HG02852 (cell line): ENCODE measurements around the gene CD1E.
A peak's percentile ranks its signal among the peaks of the same experiment; 100 is the strongest.
"Not testable (repeated sequence)": the region's sequence is repeated elsewhere in the genome, so short reads cannot be mapped to it uniquely, and the experiment has no call there.

ENCODE experiments used
- ATAC-seq: cut with Tn5 transposase; IDR thresholded peaks from one replicate; pipeline ENCODE4 v1.9.1; 2021; ENCODE audit warnings: mild to moderate bottlenecking, moderate library complexity; ENCODE audit not compliant: unreplicated experiment

Gene CD1E

GRCh38 chr1:158353303-158354075 is at the start of gene CD1E:
Gene CD1E, plus strand, starts transcription at chr1:158353894. Its CDS starts 95 bp downstream, at chr1:158353989.
- peak; percentile 68 for ATAC-seq

- ATAC-seq, result peak; percentile 67
Measured at GRCh38 chr1:158310623-158311022, 43.1 kb upstream of the CD1E start.

GRCh38 chr1:158311066-158311465 is 42.6 kb upstream of the CD1E start:
- peak; percentile 62 for ATAC-seq

GRCh38 chr1:158323866-158324265 is 29.8 kb upstream of the CD1E start:
- ATAC-seq, result no peak

- peak; percentile 44 for ATAC-seq
Measured at GRCh38 chr1:158324395-158324794, 29.3 kb upstream of the CD1E start.

GRCh38 chr1:158327481-158327880 is 26.2 kb upstream of the CD1E start:
- ATAC-seq, result no peak

GRCh38 chr1:158328426-158328825 is 25.3 kb upstream of the CD1E start:
- ATAC-seq, result no peak

- no peak for ATAC-seq
Measured at GRCh38 chr1:158329300-158329699, 24.4 kb upstream of the CD1E start.

GRCh38 chr1:158329733-158330132 is 24.0 kb upstream of the CD1E start:
- ATAC-seq, result no peak

GRCh38 chr1:158330391-158331105 is 23.1 kb upstream of the CD1E start:
- no peak for ATAC-seq

- no peak for ATAC-seq
Measured at GRCh38 chr1:158331106-158331425, 22.6 kb upstream of the CD1E start.

GRCh38 chr1:158331481-158332150 is 22.1 kb upstream of the CD1E start, which contains the start of gene CD1B:
Gene CD1B, minus strand, starts transcription at chr1:158331531. Its CDS starts 108 bp downstream, at chr1:158331423.
- no peak for ATAC-seq

- no peak for ATAC-seq
Measured at GRCh38 chr1:158333405-158334155, 20.1 kb upstream of the CD1E start.

GRCh38 chr1:158334526-158335212 is 19.0 kb upstream of the CD1E start:
- ATAC-seq, result no peak

GRCh38 chr1:158335213-158335532 is 18.5 kb upstream of the CD1E start:
- ATAC-seq, result no peak

GRCh38 chr1:158336413-158336812 is 17.3 kb upstream of the CD1E start:
- not testable (repeated sequence) for ATAC-seq

GRCh38 chr1:158348946-158349345 is 4.7 kb upstream of the CD1E start:
- ATAC-seq, result not testable (repeated sequence)

- no peak for ATAC-seq
Measured at GRCh38 chr1:158354255-158354654, 561 bp downstream of the CD1E start.

GRCh38 chr1:158355773-158356285 is 2.1 kb downstream of the CD1E start:
- no peak for ATAC-seq

- no peak for ATAC-seq
Measured at GRCh38 chr1:158356616-158357015, 2.9 kb downstream of the CD1E start.
